GM23338 (cell line): ENCODE measurements around the gene TREML4. TPM values are rescaled to one million over a fixed set of nuclear protein-coding genes. Genes with fewer than 3 reads are reported as not detected.

Experiments
- ATAC-seq: fragments of 200-7000 bp; cut with Tn5 transposase; 3 replicates; pipeline ENCODE4 v1.9.1; 2020
- DNase-seq: peaks from one replicate; pipeline ENCODE4 v3.0.0-alpha.2; 2015; ENCODE audit warnings: low spot score
- H2AFZ ChIP-seq: fragments of 200-600 bp; sonication (generic); 2 replicates; pipeline ENCODE4 v1.8.0; 2016; ENCODE audit warnings: antibody characterized with exemption, mild to moderate bottlenecking, moderate library complexity
- H3F3A ChIP-seq: fragments of 200-600 bp; sonication (generic); replicated peaks from 2 replicates; pipeline ENCODE4 v1.8.0; 2017; ENCODE audit warnings: antibody characterized with exemption, mixed run types, low read depth
- H3K27ac ChIP-seq: fragments of 200-600 bp; sonication (generic); 2 replicates; pipeline ENCODE4 v1.6.1; 2016; ENCODE audit warnings: low read depth
- H3K27me3 ChIP-seq: fragments of 200-600 bp; sonication (generic); 2 replicates; pipeline ENCODE4 v1.8.0; 2016; ENCODE audit warnings: mild to moderate bottlenecking, mixed run types, moderate library complexity; ENCODE audit not compliant: insufficient read depth
- H3K36me3 ChIP-seq: fragments of 200-600 bp; sonication (generic); 2 replicates; pipeline ENCODE4 v1.8.0; 2016; ENCODE audit warnings: mild to moderate bottlenecking; ENCODE audit not compliant: insufficient read depth
- H3K4me1 ChIP-seq: fragments of 200-600 bp; sonication (generic); 2 replicates; pipeline ENCODE4 v1.8.0; 2016; ENCODE audit warnings: mild to moderate bottlenecking, moderate library complexity; ENCODE audit not compliant: insufficient read depth
- H3K4me2 ChIP-seq: fragments of 200-600 bp; sonication (generic); 2 replicates; pipeline ENCODE4 v1.7.1; 2017; ENCODE audit warnings: mixed run types
- H3K4me3 ChIP-seq: fragments of 200-600 bp; sonication (generic); 2 replicates; pipeline ENCODE4 v1.6.1; 2016; ENCODE audit warnings: mixed run types
- H3K79me2 ChIP-seq: fragments of 200-600 bp; sonication (generic); replicated peaks from 2 replicates; pipeline ENCODE4 v1.8.0; 2017; ENCODE audit warnings: mild to moderate bottlenecking; ENCODE audit not compliant: insufficient read depth
- H3K9me2 ChIP-seq: fragments of 200-600 bp; sonication (generic); 2 replicates; pipeline ENCODE4 v1.8.0; 2017; ENCODE audit not compliant: insufficient read depth
- H4K20me1 ChIP-seq: fragments of 200-600 bp; sonication (generic); replicated peaks from 2 replicates; pipeline ENCODE4 v1.8.0; 2017; ENCODE audit warnings: mild to moderate bottlenecking; ENCODE audit not compliant: insufficient read depth
- H3K27ac Mint-ChIP-seq: 2 replicates; pipeline ENCODE4 v1.8.0; 2020; ENCODE audit warnings: inconsistent platforms, mild to moderate bottlenecking, moderate library complexity, mixed read lengths
- H3K27me3 Mint-ChIP-seq: 3 replicates; pipeline ENCODE4 v1.8.0; 2022; ENCODE audit warnings: low read depth, mild to moderate bottlenecking, moderate library complexity, mixed read lengths, inconsistent platforms; ENCODE audit not compliant: insufficient read depth, poor library complexity
- H3K36me3 Mint-ChIP-seq: 3 replicates; pipeline ENCODE4 v1.8.0; 2021; ENCODE audit warnings: low read depth, mild to moderate bottlenecking, inconsistent platforms, moderate library complexity, mixed read lengths
- H3K4me1 Mint-ChIP-seq: 3 replicates; pipeline ENCODE4 v1.8.0; 2020; ENCODE audit warnings: mild to moderate bottlenecking, inconsistent platforms, mixed read lengths
- H3K4me3 Mint-ChIP-seq: 3 replicates; pipeline ENCODE4 v1.8.0; 2021; ENCODE audit warnings: moderate library complexity, mild to moderate bottlenecking, inconsistent platforms, mixed read lengths
- H3K9me3 Mint-ChIP-seq: 3 replicates; pipeline ENCODE4 v1.8.0; 2020; ENCODE audit warnings: moderate library complexity, mild to moderate bottlenecking, inconsistent platforms, mixed read lengths
- CREB1 ChIP-seq: fragments of 250-450 bp; sonication (Bioruptor Pico); IDR thresholded peaks from 2 replicates; pipeline ENCODE4 v1.5.0; 2020; ENCODE audit warnings: low read depth, mild to moderate bottlenecking, moderate library complexity
- CTCF ChIP-seq, 2 experiments: fragments of 200-600 bp in 1 of 2; sonication (generic) in 1 of 2; conservative IDR thresholded peaks; 2 replicates each; pipeline versions ENCODE4 v1.5.1 to v1.6.1; 2016 to 2017; ENCODE audit warnings: antibody characterized with exemption in 2 of 2, low read depth in 2 of 2, mild to moderate bottlenecking in 2 of 2, moderate library complexity in 1 of 2
- ETS1 ChIP-seq: IDR thresholded peaks from 2 replicates; pipeline ENCODE4 v1.6.1; 2016; ENCODE audit warnings: antibody characterized with exemption
- EZH2 ChIP-seq: fragments of 200-600 bp; sonication (generic); IDR thresholded peaks from one replicate; pipeline ENCODE4 v1.8.0; 2017; ENCODE audit warnings: antibody characterized with exemption, mild to moderate bottlenecking, low read depth; ENCODE audit not compliant: unreplicated experiment
- EZH2phosphoT487 ChIP-seq: fragments of 200-600 bp; sonication (generic); IDR thresholded peaks from one replicate; pipeline ENCODE4 v1.8.1; 2018; ENCODE audit warnings: antibody characterized with exemption; ENCODE audit not compliant: unreplicated experiment
- JUNB ChIP-seq: IDR thresholded peaks from one replicate; pipeline ENCODE4 v1.6.1; 2016; ENCODE audit warnings: antibody characterized with exemption; ENCODE audit not compliant: unreplicated experiment
- NANOG ChIP-seq: IDR thresholded peaks from 2 replicates; pipeline ENCODE4 v1.6.1; 2016; ENCODE audit warnings: antibody characterized with exemption, borderline replicate concordance
- POLR2AphosphoS5 ChIP-seq: IDR thresholded peaks from 2 replicates; pipeline ENCODE4 v1.6.1; 2016; ENCODE audit warnings: antibody characterized with exemption, low read depth
- REST ChIP-seq: IDR thresholded peaks from one replicate; pipeline ENCODE4 v1.6.1; 2018; ENCODE audit warnings: antibody characterized with exemption; ENCODE audit not compliant: unreplicated experiment
- STAT1 ChIP-seq: IDR thresholded peaks from one replicate; pipeline ENCODE4 v1.6.1; 2016; ENCODE audit warnings: antibody characterized with exemption; ENCODE audit not compliant: unreplicated experiment
- ZNF114 ChIP-seq: fragments of 250-450 bp; sonication (Bioruptor Pico); IDR thresholded peaks from 2 replicates; pipeline ENCODE4 v1.5.0; 2020; ENCODE audit warnings: mild to moderate bottlenecking, moderate library complexity
- ZNF331 ChIP-seq: fragments of 250-450 bp; sonication (Bioruptor Pico); IDR thresholded peaks from 2 replicates; pipeline ENCODE4 v1.5.0; 2020; ENCODE audit warnings: low read depth, mild to moderate bottlenecking, moderate library complexity
- ZNF462 ChIP-seq: fragments of 250-450 bp; sonication (Bioruptor Pico); IDR thresholded peaks from 2 replicates; pipeline ENCODE4 v1.5.0; 2020; ENCODE audit warnings: mild to moderate bottlenecking, moderate library complexity
- polyA plus RNA-seq: library from polyadenylated mRNA; unstranded; fragments of >200 nt; fragmentation: Nextera tagmentation; extraction: Ambion mirVana; gene quantifications from 2 replicates; pipeline ENCODE4 v1.2.1, GENCODE V29; 2016
- total RNA-seq: library from RNA; depleted of rRNA; stranded (reverse); fragments of >200 nt; shearing (Covaris generic); gene quantifications from 2 replicates; pipeline ENCODE4 v1.2.3, GENCODE V29; 2014

TREML4 gene
- total and polyA plus RNA-seq, 2 experiments from 2014 or later = not detected

- H3K4me3 ChIP-seq = no peak overlapping the region
- DNase-seq (no peak), ATAC-seq (no peak)
- no peaks in the 10 kb centered on the region for H3F3A ChIP-seq
- H3K27me3 ChIP-seq = no peaks in the 10 kb centered on the region
- H2AFZ ChIP-seq = no peak overlapping the region
- no peaks in the 10 kb centered on the region for H3K36me3 ChIP-seq
- Mint-ChIP-seq H3K4me3 (no peak overlapping the region), H3K4me1 (peaks cover 8% of the 10 kb centered on the region; the same call in 2 of the 3 replicates), H3K27me3 (peaks cover 13% of the 10 kb centered on the region), H3K36me3 (no peaks in the 10 kb centered on the region; the same call in 2 of the 3 replicates), H3K27ac (no peak overlapping the region), H3K9me3 (peaks cover 9% of the 10 kb centered on the region; the same call in 2 of the 3 replicates)
- H3K79me2 ChIP-seq = no peaks in the 10 kb centered on the region
- no peaks in the 10 kb centered on the region for H3K4me1 ChIP-seq
- no peaks in the 10 kb centered on the region for H4K20me1 ChIP-seq
- TF ChIP-seq STAT1 = no peak
- no peak for TF ChIP-seq ETS1
- no peak for TF ChIP-seq EZH2
- TF ChIP-seq REST = no peak
- no peak for TF ChIP-seq CREB1
- no peak for TF ChIP-seq NANOG
- TF ChIP-seq ZNF331 (CRISPR knock-in tag) = no peak
- TF ChIP-seq EZH2phosphoT487 = no peak
- no peak for TF ChIP-seq POLR2AphosphoS5
- TF ChIP-seq ZNF114 (CRISPR knock-in tag) = no peak
- no peak for TF ChIP-seq CTCF (conservative IDR thresholded peaks at IDR 0.05; ENCODE audit: low read depth in 2 of 2)
- no peak for TF ChIP-seq JUNB
- no peak for TF ChIP-seq ZNF462 (CRISPR knock-in tag)
- H3K27ac ChIP-seq = no peak overlapping the region
- no peak overlapping the region for H3K4me2 ChIP-seq
- peaks cover 22% of the 10 kb centered on the region for H3K9me2 ChIP-seq
Observed at GRCh38 chr6:41280381-41281057, 52.4 kb downstream of the TREML4 start.
